Ascending aorta (tissue), 2 donors: Measurements from ENCODE around the gene LYPLA2. TPM values are rescaled to one million over a fixed set of nuclear protein-coding genes. Genes with fewer than 3 reads are reported as not detected.
"Not testable (repeated sequence)": the region's sequence is repeated elsewhere in the genome, so short reads cannot be mapped to it uniquely, and the experiment has no call there.

Experiments used
- DNase-seq, 2 donors: peaks; one replicate each; pipeline ENCODE4 v3.0.0-alpha.2; 2019; ENCODE audit warnings: low spot score in 2 of 2
- H3K27ac ChIP-seq, 2 donors: fragments of 200-600 bp; sonication (generic); one replicate each; pipeline ENCODE4 v1.5.1; 2016 to 2017; ENCODE audit warnings: mild to moderate bottlenecking in 1 of 2
- H3K27me3 ChIP-seq: fragments of 200-600 bp; sonication (generic); one replicate; pipeline ENCODE4 v1.5.1; 2017
- H3K36me3 ChIP-seq, 2 donors: fragments of 200-600 bp; sonication (generic); one replicate each; pipeline ENCODE4 v1.5.1; 2016
- H3K4me1 ChIP-seq, 2 donors: fragments of 200-600 bp; sonication (generic); one replicate each; pipeline ENCODE4 v1.5.1; 2016 to 2017; ENCODE audit warnings: mild to moderate bottlenecking in 1 of 2
- H3K4me3 ChIP-seq, 2 donors: fragments of 200-600 bp; sonication (generic); one replicate each; pipeline ENCODE4 v1.5.1; 2016 to 2017; ENCODE audit warnings: mild to moderate bottlenecking in 1 of 2
- H3K9me3 ChIP-seq, 2 donors: fragments of 200-600 bp; sonication (generic); one replicate each; pipeline ENCODE4 v1.5.1; 2016
- CTCF ChIP-seq, 3 experiments: fragments of 200-600 bp in 2 of 3; fragments of 450-650 bp in 1 of 3; sonication (generic) in 2 of 3; IDR thresholded peaks; one replicate each; pipeline ENCODE4 v1.5.1; 2016 to 2019; ENCODE audit warnings: antibody characterized with exemption in 3 of 3, mild to moderate bottlenecking in 1 of 3, moderate library complexity in 1 of 3
- intact Hi-C: fragments of 100-400 bp; cut with DNase I; formaldehyde crosslinking; loops from one replicate; pipeline ENCODE4 v1.15.1; 2023
- total RNA-seq: library from RNA; depleted of rRNA; stranded (reverse); fragments of >200 nt; gene quantifications from one replicate; pipeline ENCODE4 v1.1.0, GENCODE V29; 2016

LYPLA2 gene
- total RNA-seq, 1 donor from 2014 or later = 127 TPM

GRCh38 chr1:23772854-23773242 lies 18.1 kb upstream of the LYPLA2 start:
- Histone ChIP-seq H3K27me3 (no peaks in the 10 kb centered on the region), H3K9me3 (no peaks in the 10 kb centered on the region), H3K27ac (no peak overlapping the region), H3K36me3 (peaks cover 0 to 4% of the 10 kb centered on the region in 2 donors), H3K4me3 (no peak overlapping the region), H3K4me1 (peaks cover 4 to 7% of the 10 kb centered on the region in 2 donors)
- TF ChIP-seq CTCF (IDR thresholded peaks at IDR 0.05) = no peak
- no peak for DNase-seq
- intact Hi-C loops = loop anchor here (2.0 to 10.0 kb wide), 3 partner anchors 96 to 252 kb away; partner anchors contain the start of gene FUCA1

GRCh38 chr1:23774174-23774880 lies 16.6 kb upstream of the LYPLA2 start:
- no peak for TF ChIP-seq CTCF (IDR thresholded peaks at IDR 0.05)
- Histone ChIP-seq H3K27ac (no peak overlapping the region), H3K27me3 (no peaks in the 10 kb centered on the region), H3K36me3 (no peaks in the 10 kb centered on the region), H3K4me1 (peaks cover 8 to 12% of the 10 kb centered on the region in 2 donors), H3K9me3 (no peaks in the 10 kb centered on the region), H3K4me3 (no peak overlapping the region)
- DNase-seq = no peak
- intact Hi-C loops = loop anchor here (10.0 kb wide), 1 partner anchor 250 kb away; no protein-coding TSS in a partner anchor

GRCh38 chr1:23776217-23776616 lies 14.7 kb upstream of the LYPLA2 start:
- Histone ChIP-seq H3K27ac (no peak overlapping the region), H3K27me3 (no peaks in the 10 kb centered on the region), H3K4me3 (no peak overlapping the region), H3K9me3 (no peaks in the 10 kb centered on the region), H3K4me1 (peaks cover 10 to 15% of the 10 kb centered on the region in 2 donors), H3K36me3 (no peaks in the 10 kb centered on the region)
- no peak for DNase-seq
- intact Hi-C loops = loop anchor here (10.0 kb wide), 1 partner anchor 249 kb away; no protein-coding TSS in a partner anchor
- TF ChIP-seq CTCF (IDR thresholded peaks at IDR 0.05) = no peak

GRCh38 chr1:23777979-23778814 lies 12.7 kb upstream of the LYPLA2 start, which contains the start of gene PITHD1:
PITHD1 (plus strand) TSS chr1:23778418; CDS start chr1:23778516, 98 bp downstream.
- DNase-seq = peak in 1 of 2 donors; percentile 87
- Histone ChIP-seq H3K9me3 (no peaks in the 10 kb centered on the region), H3K36me3 (peaks cover 3% of the 10 kb centered on the region in 2 donors), H3K27me3 (no peaks in the 10 kb centered on the region), H3K4me3 (peak within 1 kb of the TSS; percentile 95 to 96), H3K27ac (peak within 1 kb of the TSS; percentile 92 to 93), H3K4me1 (peaks cover 10 to 15% of the 10 kb centered on the region in 2 donors)
- no peak for TF ChIP-seq CTCF (IDR thresholded peaks at IDR 0.05)
- intact Hi-C loops = loop anchor here (1.0 to 10.0 kb wide), 2 partner anchors 22 to 247 kb away; partner anchors contain the start of gene GALE

GRCh38 chr1:23779826-23780371 lies 11.0 kb upstream of the LYPLA2 start:
- Histone ChIP-seq H3K27ac (no peak overlapping the region), H3K27me3 (no peaks in the 10 kb centered on the region), H3K9me3 (no peaks in the 10 kb centered on the region), H3K4me1 (peaks cover 10 to 15% of the 10 kb centered on the region in 2 donors), H3K36me3 (peaks cover 3 to 17% of the 10 kb centered on the region in 2 donors), H3K4me3 (peak overlapping the region; percentile 95 to 96)
- no peak for DNase-seq
- no peak for TF ChIP-seq CTCF (IDR thresholded peaks at IDR 0.05)
- intact Hi-C loops = loop anchor here (10.0 kb wide), 1 partner anchor 245 kb away; no protein-coding TSS in a partner anchor

- intact Hi-C loops, H3K4me1 ChIP-seq, H3K27ac ChIP-seq, DNase-seq, H3K27me3 ChIP-seq, H3K9me3 ChIP-seq, H3K4me3 ChIP-seq: not testable (repeated sequence)
- H3K36me3 ChIP-seq = peaks cover 17 to 43% of the 10 kb centered on the region in 2 donors
Observed at GRCh38 chr1:23783141-23783540, 7.8 kb upstream of the LYPLA2 start.
